ENCODE results near the gene CHST15. TPM values are rescaled to one million over a fixed set of nuclear protein-coding genes. Genes with fewer than 3 reads are reported as not detected.

CHST15 gene
- total RNA-seq, 1 donor: 23.9 TPM

- Histone ChIP-seq H3K9me3 (ENCODE audit: low read depth, low read length) (no peaks in the 10 kb centered on the region), H3K4me1 (ENCODE audit: insufficient read depth, low read length) (peaks cover 68% of the 10 kb centered on the region), H3K4me3 (ENCODE audit: low read length) (no peak overlapping the region), H3K27me3 (ENCODE audit: insufficient read depth, low read length) (peaks cover 2% of the 10 kb centered on the region)
These were observed 7.2 kb downstream of the CHST15 start for GRCh38 chr10:124086097-124086710.

DNA sequence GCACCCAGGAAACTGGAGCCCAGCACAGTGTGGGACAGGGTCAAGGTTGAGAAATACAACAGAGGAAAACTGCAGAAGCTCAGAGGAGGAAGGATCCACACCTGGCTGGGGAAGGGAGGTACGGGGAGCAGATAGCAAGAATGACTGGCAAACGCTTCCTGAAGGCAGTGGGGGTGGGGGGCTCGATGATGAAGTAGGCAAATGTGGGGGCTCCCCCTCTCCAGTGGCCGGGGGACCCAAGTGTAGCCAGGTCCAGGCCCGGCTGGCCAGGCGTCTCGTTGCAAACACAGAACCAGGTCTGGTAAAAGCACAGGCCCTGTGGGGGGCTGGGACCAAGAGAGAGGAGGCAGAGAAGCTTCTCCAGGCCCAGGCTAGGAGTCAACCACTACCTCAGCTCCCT lies 7.7 kb downstream of the CHST15 start:
- H3K9me3 ChIP-seq (ENCODE audit: low read depth, low read length): no peaks in the 10 kb centered on the region
- no peak overlapping the region for H3K4me3 ChIP-seq (ENCODE audit: low read length)

GRCh38 chr10:124084708-124085107 lies 8.7 kb downstream of the CHST15 start:
- Histone ChIP-seq H3K4me3 (ENCODE audit: low read length) (no peak overlapping the region), H3K27me3 (ENCODE audit: insufficient read depth, low read length) (no peaks in the 10 kb centered on the region), H3K9me3 (ENCODE audit: low read depth, low read length) (no peaks in the 10 kb centered on the region), H3K4me1 (ENCODE audit: insufficient read depth, low read length) (peaks cover 63% of the 10 kb centered on the region)

More for the DNA sequence above, 7.7 kb downstream of the CHST15 start:
- peaks cover 2% of the 10 kb centered on the region for H3K27me3 ChIP-seq (ENCODE audit: insufficient read depth, low read length)
- peaks cover 64% of the 10 kb centered on the region for H3K4me1 ChIP-seq (ENCODE audit: insufficient read depth, low read length)

GRCh38 chr10:124083740-124084397 lies 9.5 kb downstream of the CHST15 start:
- H3K9me3 ChIP-seq (ENCODE audit: low read depth, low read length): no peaks in the 10 kb centered on the region
- no peaks in the 10 kb centered on the region for H3K27me3 ChIP-seq (ENCODE audit: insufficient read depth, low read length)
- H3K4me3 ChIP-seq (ENCODE audit: low read length): no peak overlapping the region
- peaks cover 60% of the 10 kb centered on the region for H3K4me1 ChIP-seq (ENCODE audit: insufficient read depth, low read length)

- H3K9me3 ChIP-seq (ENCODE audit: low read depth, low read length): no peaks in the 10 kb centered on the region
- no peak overlapping the region for H3K4me3 ChIP-seq (ENCODE audit: low read length)
- H3K27me3 ChIP-seq (ENCODE audit: insufficient read depth, low read length): no peaks in the 10 kb centered on the region
- peaks cover 55% of the 10 kb centered on the region for H3K4me1 ChIP-seq (ENCODE audit: insufficient read depth, low read length)
These were observed 10.2 kb downstream of the CHST15 start for GRCh38 chr10:124083047-124083739.

- Histone ChIP-seq H3K4me1 (ENCODE audit: insufficient read depth, low read length) (peaks cover 50% of the 10 kb centered on the region), H3K27me3 (ENCODE audit: insufficient read depth, low read length) (no peaks in the 10 kb centered on the region), H3K9me3 (ENCODE audit: low read depth, low read length) (no peaks in the 10 kb centered on the region), H3K4me3 (ENCODE audit: low read length) (no peak overlapping the region)
These were observed 10.8 kb downstream of the CHST15 start for GRCh38 chr10:124082555-124082954.

DNA sequence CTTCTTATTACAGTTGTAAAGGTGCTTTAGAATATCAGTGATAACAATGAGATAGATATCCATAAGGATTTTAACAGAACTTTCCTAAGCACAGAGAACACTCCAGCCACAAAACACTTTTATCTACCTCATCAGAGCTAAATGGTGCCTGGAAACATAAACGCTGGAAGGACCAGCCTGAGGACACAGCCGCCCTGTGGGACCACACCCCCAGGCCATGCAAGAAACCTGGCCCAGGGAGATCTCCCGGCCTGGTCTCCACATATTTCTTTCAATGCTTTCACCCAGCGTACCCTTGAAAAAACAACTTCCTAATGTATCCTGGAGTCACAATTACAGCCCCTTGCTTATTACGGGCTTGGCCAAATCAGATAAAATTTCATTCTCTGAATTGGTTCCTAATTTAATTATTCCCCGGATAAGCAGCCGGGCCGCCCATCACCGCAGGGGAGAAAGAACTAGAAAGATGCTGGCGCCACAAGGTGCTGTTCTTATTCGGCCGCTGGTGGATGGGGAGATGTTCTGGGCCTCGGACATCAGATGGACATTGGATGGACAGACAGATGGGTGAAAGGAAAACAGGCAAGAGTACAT lies 11.8 kb downstream of the CHST15 start:
- Histone ChIP-seq H3K4me1 (ENCODE audit: insufficient read depth, low read length) (peaks cover 42% of the 10 kb centered on the region), H3K4me3 (ENCODE audit: low read length) (no peak overlapping the region), H3K9me3 (ENCODE audit: low read depth, low read length) (no peaks in the 10 kb centered on the region), H3K27me3 (ENCODE audit: insufficient read depth, low read length) (no peaks in the 10 kb centered on the region)

GRCh38 chr10:124079864-124080263 lies 13.5 kb downstream of the CHST15 start:
- Histone ChIP-seq H3K9me3 (ENCODE audit: low read depth, low read length) (no peaks in the 10 kb centered on the region), H3K4me1 (ENCODE audit: insufficient read depth, low read length) (peaks cover 44% of the 10 kb centered on the region), H3K27me3 (ENCODE audit: insufficient read depth, low read length) (no peaks in the 10 kb centered on the region), H3K4me3 (ENCODE audit: low read length) (no peak overlapping the region)

DNA sequence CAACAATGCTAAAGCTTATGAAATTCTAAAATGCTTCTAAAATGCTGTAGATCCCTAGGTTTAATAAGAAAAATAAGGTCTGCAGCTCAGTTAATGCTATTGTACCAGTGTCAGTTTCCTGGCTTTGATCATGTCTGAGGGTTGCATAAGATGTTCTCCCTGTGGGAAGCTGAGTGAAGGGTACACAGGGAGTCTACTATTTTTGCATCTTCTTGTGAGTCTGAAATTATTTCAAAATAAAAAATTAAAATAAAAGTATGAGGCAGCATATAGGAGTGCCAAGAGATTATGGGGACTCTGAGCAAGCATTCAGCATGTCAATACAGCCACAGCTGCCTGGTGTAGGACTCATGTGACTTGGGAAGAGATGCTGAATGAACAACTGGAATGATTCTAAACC lies 14.7 kb downstream of the CHST15 start:
- no peak overlapping the region for H3K4me3 ChIP-seq (ENCODE audit: low read length)
- no peaks in the 10 kb centered on the region for H3K27me3 ChIP-seq (ENCODE audit: insufficient read depth, low read length)
- H3K4me1 ChIP-seq (ENCODE audit: insufficient read depth, low read length): peaks cover 44% of the 10 kb centered on the region
- H3K9me3 ChIP-seq (ENCODE audit: low read depth, low read length): no peaks in the 10 kb centered on the region

DNA sequence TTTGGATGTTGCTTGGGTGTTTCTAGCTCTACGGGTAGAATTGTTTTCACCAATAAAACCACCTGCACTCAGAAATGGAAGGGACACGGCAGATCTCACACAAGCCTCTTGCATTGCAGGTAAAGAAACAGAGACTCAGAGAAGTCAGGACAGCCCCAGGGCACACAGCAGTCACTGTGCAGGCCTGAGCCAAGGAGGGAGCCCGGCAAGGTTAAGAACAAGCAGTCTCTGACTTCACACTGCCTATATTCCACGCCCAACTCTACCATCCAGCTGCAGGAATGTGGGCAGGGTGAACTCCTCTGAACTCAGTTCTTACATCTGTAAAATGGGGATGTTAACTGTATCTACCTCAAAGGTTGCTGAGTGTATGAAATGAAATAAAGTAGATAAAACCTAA lies 15.4 kb downstream of the CHST15 start:
- no peaks in the 10 kb centered on the region for H3K9me3 ChIP-seq (ENCODE audit: low read depth, low read length)
- H3K4me3 ChIP-seq (ENCODE audit: low read length): no peak overlapping the region
- peaks cover 49% of the 10 kb centered on the region for H3K4me1 ChIP-seq (ENCODE audit: insufficient read depth, low read length)
- no peaks in the 10 kb centered on the region for H3K27me3 ChIP-seq (ENCODE audit: insufficient read depth, low read length)

- peaks cover 54% of the 10 kb centered on the region for H3K4me1 ChIP-seq (ENCODE audit: insufficient read depth, low read length)
- H3K27me3 ChIP-seq (ENCODE audit: insufficient read depth, low read length): no peaks in the 10 kb centered on the region
- no peaks in the 10 kb centered on the region for H3K9me3 ChIP-seq (ENCODE audit: low read depth, low read length)
- H3K4me3 ChIP-seq (ENCODE audit: low read length): no peak overlapping the region
These were observed 16.0 kb downstream of the CHST15 start for GRCh38 chr10:124077208-124077993.

GRCh38 chr10:124076148-124076733 lies 17.2 kb downstream of the CHST15 start:
- Histone ChIP-seq H3K9me3 (ENCODE audit: low read depth, low read length) (no peaks in the 10 kb centered on the region), H3K4me1 (ENCODE audit: insufficient read depth, low read length) (peaks cover 64% of the 10 kb centered on the region), H3K4me3 (ENCODE audit: low read length) (no peak overlapping the region), H3K27me3 (ENCODE audit: insufficient read depth, low read length) (no peaks in the 10 kb centered on the region)

DNA sequence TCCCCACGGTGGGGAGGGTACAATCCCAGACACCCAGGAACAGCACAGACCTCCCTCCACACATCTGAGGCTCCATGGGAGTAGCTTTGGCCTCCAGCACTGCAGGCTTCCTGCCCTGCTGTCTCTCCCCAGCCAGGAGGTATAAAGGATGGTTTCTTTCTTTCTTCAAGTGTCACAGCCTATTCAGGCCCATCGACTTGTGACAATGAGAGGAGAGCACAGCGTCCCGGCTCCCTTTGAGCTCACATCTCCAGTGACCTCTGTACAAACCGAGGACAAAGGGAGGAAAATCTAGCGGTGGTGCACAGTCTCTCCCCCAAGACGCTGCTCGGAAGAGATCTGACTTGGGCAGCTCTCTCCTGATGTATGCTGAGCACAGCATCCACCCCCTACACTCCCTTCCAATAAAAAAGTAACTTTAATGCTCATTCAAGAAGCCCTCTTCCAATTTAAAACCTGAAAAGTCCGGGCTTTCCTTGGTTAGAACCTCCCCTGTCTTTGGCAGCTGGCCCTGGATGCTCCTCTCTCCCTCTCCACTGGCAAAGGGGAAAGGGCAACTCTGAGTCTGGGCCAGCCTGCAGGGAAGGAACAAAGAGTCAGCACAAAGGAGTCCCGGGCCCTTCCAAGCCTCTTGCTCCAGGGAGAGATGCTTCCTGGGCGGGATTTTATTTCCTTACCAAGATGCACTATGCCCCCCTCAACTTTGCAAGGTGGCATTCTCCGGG lies 18.0 kb downstream of the CHST15 start:
- H3K9me3 ChIP-seq (ENCODE audit: low read depth, low read length): no peaks in the 10 kb centered on the region
- H3K4me3 ChIP-seq (ENCODE audit: low read length): no peak overlapping the region
- H3K4me1 ChIP-seq (ENCODE audit: insufficient read depth, low read length): peaks cover 66% of the 10 kb centered on the region
- H3K27me3 ChIP-seq (ENCODE audit: insufficient read depth, low read length): no peaks in the 10 kb centered on the region

All from mononuclear cell (primary cell).